BJ (cell line): Measurements from ENCODE around the gene LINGO1. TPM values are rescaled to one million over a fixed set of nuclear protein-coding genes. Genes with fewer than 3 reads are reported as not detected.

Source experiments
- CTCF ChIA-PET: fragments of 350-600 bp; formaldehyde crosslinking; extraction: SDS; loops from one replicate; lab custom pipeline; 2021; ENCODE audit warnings: antibody characterized with exemption, inconsistent platforms; lab: Yijun Ruan, JAX
- POLR2A ChIA-PET: fragments of 300-600 bp; sonication (Branson Sonifier 250); formaldehyde crosslinking; extraction: SDS; loops from one replicate; lab custom pipeline; 2021; ENCODE audit warnings: antibody characterized with exemption; lab: Charles Lee
- DNase-seq: peaks from one replicate; pipeline ENCODE4 v3.0.0-alpha.2; 2011; ENCODE audit warnings: low read depth
- H3K27me3 ChIP-seq: 2 replicates; pipeline ENCODE4 v1.6.0; 2011; ENCODE audit warnings: low read length; ENCODE audit not compliant: control insufficient read depth, insufficient read depth
- H3K36me3 ChIP-seq: 2 replicates; pipeline ENCODE4 v1.5.1; 2011; ENCODE audit warnings: low read length; ENCODE audit not compliant: control insufficient read depth, insufficient read depth
- H3K4me3 ChIP-seq: 2 replicates; pipeline ENCODE4 v1.5.1; 2011; ENCODE audit warnings: low read depth, mild to moderate bottlenecking, control low read depth, low read length
- polyA plus RNA-seq: library from polyadenylated mRNA; depleted of rRNA; stranded (reverse); fragments of >200 nt; gene quantifications from 2 replicates; pipeline ENCODE4 v1.2.3, GENCODE V29; 2011
- TF ChIP-seq, protein P1 (sequence below): IDR thresholded peaks from 2 replicates; pipeline ENCODE4 v1.5.1; 2011; ENCODE audit warnings: low read depth, mild to moderate bottlenecking, control low read depth, inconsistent platforms, low read length, moderate library complexity; ENCODE audit not compliant: insufficient read depth

Gene LINGO1
- polyA plus RNA-seq, 1 experiment = not detected

DNA sequence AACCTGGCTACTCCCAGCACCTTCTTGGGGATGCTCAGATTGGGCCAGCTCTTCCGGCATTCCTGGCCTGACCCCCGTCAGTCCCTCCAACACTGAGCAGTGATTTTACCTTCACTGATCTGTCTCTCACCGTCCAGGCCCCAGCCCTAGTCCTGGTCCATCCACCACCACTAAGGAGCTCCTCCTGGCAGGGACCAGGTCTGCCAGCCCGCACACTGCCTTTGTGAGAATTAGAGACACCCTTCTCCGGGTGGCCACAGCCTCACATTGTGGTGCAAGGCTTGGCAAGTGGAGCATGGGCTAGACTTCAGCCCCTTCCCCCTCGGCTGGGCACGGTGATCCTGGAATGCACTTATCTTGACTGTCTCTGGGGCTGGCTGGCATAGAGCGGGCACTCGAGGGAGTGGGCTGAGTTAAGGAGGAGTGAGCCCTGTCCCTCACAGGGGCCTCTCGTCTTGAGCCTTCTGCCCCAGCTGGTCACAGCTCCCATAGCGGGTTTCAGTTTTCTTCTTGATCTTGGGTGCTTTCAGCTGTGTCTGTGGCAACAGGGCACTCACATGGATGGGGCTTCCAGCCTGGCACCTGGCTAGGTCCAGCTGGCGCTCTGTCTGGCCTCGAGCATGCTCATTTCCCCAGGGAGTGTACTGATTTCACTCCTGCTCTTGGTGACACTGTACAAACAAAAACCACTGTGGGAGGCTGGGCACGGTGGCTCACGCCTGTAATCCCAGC, 53.9 kb downstream of the LINGO1 start:
- Histone ChIP-seq H3K36me3 (no peaks in the 10 kb centered on the region), H3K27me3 (peaks cover 14% of the 10 kb centered on the region), H3K4me3 (no peak overlapping the region)
- TF ChIP-seq, protein P1, sequence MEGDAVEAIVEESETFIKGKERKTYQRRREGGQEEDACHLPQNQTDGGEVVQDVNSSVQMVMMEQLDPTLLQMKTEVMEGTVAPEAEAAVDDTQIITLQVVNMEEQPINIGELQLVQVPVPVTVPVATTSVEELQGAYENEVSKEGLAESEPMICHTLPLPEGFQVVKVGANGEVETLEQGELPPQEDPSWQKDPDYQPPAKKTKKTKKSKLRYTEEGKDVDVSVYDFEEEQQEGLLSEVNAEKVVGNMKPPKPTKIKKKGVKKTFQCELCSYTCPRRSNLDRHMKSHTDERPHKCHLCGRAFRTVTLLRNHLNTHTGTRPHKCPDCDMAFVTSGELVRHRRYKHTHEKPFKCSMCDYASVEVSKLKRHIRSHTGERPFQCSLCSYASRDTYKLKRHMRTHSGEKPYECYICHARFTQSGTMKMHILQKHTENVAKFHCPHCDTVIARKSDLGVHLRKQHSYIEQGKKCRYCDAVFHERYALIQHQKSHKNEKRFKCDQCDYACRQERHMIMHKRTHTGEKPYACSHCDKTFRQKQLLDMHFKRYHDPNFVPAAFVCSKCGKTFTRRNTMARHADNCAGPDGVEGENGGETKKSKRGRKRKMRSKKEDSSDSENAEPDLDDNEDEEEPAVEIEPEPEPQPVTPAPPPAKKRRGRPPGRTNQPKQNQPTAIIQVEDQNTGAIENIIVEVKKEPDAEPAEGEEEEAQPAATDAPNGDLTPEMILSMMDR = no peak
- ChIA-PET POLR2A (no interaction called here), CTCF (interaction anchor here (0.7 to 0.9 kb wide), 2 partner anchors 10 to 15 kb away, joined by 3 read pairs; no protein-coding TSS in a partner anchor)
- DNase-seq = no peak

- ChIA-PET CTCF (interaction anchor here (0.9 to 1.6 kb wide), 2 partner anchors 9 to 53 kb away, joined by 3 to 4 read pairs; no protein-coding TSS in a partner anchor), POLR2A (no interaction called here)
- TF ChIP-seq, protein P1 = no peak
- Histone ChIP-seq H3K36me3 (no peaks in the 10 kb centered on the region), H3K27me3 (peaks cover 14% of the 10 kb centered on the region), H3K4me3 (no peak overlapping the region)
- no peak for DNase-seq
These were observed 55.3 kb downstream of the LINGO1 start for GRCh38 chr15:77577366-77577950.

GRCh38 chr15:77576538-77576937, 56.2 kb downstream of the LINGO1 start:
- Histone ChIP-seq H3K27me3 (peaks cover 14% of the 10 kb centered on the region), H3K4me3 (no peak overlapping the region), H3K36me3 (no peaks in the 10 kb centered on the region)
- POLR2A ChIA-PET = no interaction called here
- CTCF ChIA-PET = no interaction called here
- TF ChIP-seq, protein P1 = no peak
- DNase-seq = no peak

- POLR2A ChIA-PET = interaction anchor here (0.6 kb wide), 1 partner anchor 432 kb away, joined by 4 read pairs; no protein-coding TSS in a partner anchor
- CTCF ChIA-PET = interaction anchor here (1.0 kb wide), 1 partner anchor 58 kb away, joined by 3 read pairs; no protein-coding TSS in a partner anchor
- no peak overlapping the region for H3K4me3 ChIP-seq
- peaks cover 12% of the 10 kb centered on the region for H3K27me3 ChIP-seq
- no peak for DNase-seq
- TF ChIP-seq, protein P1 = no peak
- no peaks in the 10 kb centered on the region for H3K36me3 ChIP-seq
These were observed 57.3 kb downstream of the LINGO1 start for GRCh38 chr15:77575203-77575934.
